Measurements from ENCODE around the gene GALNT2. TPM values are rescaled to one million over a fixed set of nuclear protein-coding genes. Genes with fewer than 3 reads are reported as not detected.

GALNT2 gene
- total RNA-seq, 5 donors from 2014 or later (not counting 1 experiment from before 2014, with no cell fraction given), result 22.2 to 29.7 (median 23.5) TPM

DNA sequence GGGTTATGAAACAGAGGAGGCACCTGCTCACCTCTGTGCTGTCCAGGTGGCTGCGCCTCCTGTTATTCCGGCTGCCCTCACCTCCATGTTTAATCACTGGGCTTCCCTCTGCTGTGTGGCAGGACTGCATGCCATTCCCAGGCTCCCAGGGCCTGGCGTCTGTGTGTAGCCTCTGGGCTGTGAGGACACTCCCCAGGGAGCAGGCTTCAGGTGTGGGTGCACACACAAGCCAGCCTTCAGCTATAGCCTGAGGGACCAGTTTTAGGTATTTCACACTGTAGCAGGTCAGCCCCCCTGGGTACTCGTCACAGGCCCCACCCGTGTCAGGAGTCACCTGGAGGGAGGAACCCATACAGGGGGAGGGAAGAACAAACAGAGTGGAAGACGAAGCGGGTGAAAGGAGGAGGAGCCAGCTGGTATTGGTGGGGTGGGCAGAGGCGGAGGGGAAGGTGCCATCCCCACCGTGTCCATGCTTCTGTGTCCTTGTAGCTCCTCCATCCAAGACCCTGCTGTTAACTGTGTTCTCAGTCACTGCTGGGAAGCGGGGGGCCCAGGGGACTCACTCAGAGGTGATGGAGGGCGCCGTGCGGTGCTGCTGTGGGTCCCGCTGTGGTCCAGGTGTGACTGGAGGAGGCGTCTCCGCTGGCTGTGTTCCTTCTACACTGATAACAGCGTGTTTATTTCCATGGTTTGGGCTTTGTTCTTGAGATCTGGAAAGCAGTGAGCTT, 200.5 kb downstream of the GALNT2 start:
- Histone ChIP-seq H3K27ac (ENCODE audit: low read length) (no peak overlapping the region), H3K4me3 (ENCODE audit: control insufficient read depth in 1 of 2, extremely low read depth in 1 of 2, low read length in 1 of 2) (no peak overlapping the region), H3K4me1 (ENCODE audit: control insufficient read depth in 1 of 2, extremely low read depth in 1 of 2, insufficient read depth in 2 of 2, low read length in 2 of 2) (peaks cover 9 to 20% of the 10 kb centered on the region in 2 experiments), H3K9me3 (no peaks in the 10 kb centered on the region), H3K36me3 (ENCODE audit: control insufficient read depth in 2 of 2, extremely low read depth in 1 of 2, insufficient read depth in 1 of 2, low read length in 1 of 2) (peaks cover 0 to 39% of the 10 kb centered on the region in 2 donors), H3K27me3 (replicated peaks in 1 of 2; ENCODE audit: control insufficient read depth in 2 of 2, extremely low read depth in 1 of 2, insufficient read depth in 2 of 2, low read length in 1 of 2) (no peaks in the 10 kb centered on the region)
- WGBS (ENCODE audit: insufficient coverage), result 85% methylated on average over 11 of the region's 17 CpGs
- Mint-ChIP-seq H3K4me1 (peaks cover 16 to 24% (median 20%) of the 10 kb centered on the region in 3 donors), H3K4me3 (no peak overlapping the region), H3K9me3 (no peaks in the 10 kb centered on the region), H3K36me3 (peaks cover 45% of the 10 kb centered on the region), H3K27ac (peak overlapping the region in 1 of 2 donors; percentile 17), H3K27me3 (no peaks in the 10 kb centered on the region)
- ChIA-PET CTCF (no interaction called here), POLR2A (no interaction called here)
- DNase-seq, result peak in 1 of 35 experiments; percentile 4
- no peak for ATAC-seq (replicated peaks in 1 of 4)

GRCh38 chr1:230268371-230269170, 201.5 kb downstream of the GALNT2 start:
- Histone ChIP-seq H3K4me3 (ENCODE audit: control insufficient read depth in 1 of 2, extremely low read depth in 1 of 2, low read length in 1 of 2) (no peak overlapping the region), H3K36me3 (ENCODE audit: control insufficient read depth in 2 of 2, extremely low read depth in 1 of 2, insufficient read depth in 1 of 2, low read length in 1 of 2) (peaks cover 0 to 30% of the 10 kb centered on the region in 2 donors), H3K4me1 (ENCODE audit: control insufficient read depth in 1 of 2, extremely low read depth in 1 of 2, insufficient read depth in 2 of 2, low read length in 2 of 2) (peaks cover 9 to 24% of the 10 kb centered on the region in 2 experiments), H3K9me3 (no peaks in the 10 kb centered on the region), H3K27ac (ENCODE audit: low read length) (no peak overlapping the region), H3K27me3 (replicated peaks in 1 of 2; ENCODE audit: control insufficient read depth in 2 of 2, extremely low read depth in 1 of 2, insufficient read depth in 2 of 2, low read length in 1 of 2) (no peaks in the 10 kb centered on the region)
- Mint-ChIP-seq H3K27ac (peak overlapping the region in 1 of 2 donors; percentile 11), H3K27me3 (no peaks in the 10 kb centered on the region), H3K4me3 (no peak overlapping the region), H3K9me3 (no peaks in the 10 kb centered on the region), H3K4me1 (peaks cover 27 to 31% (median 28%) of the 10 kb centered on the region in 3 donors), H3K36me3 (peaks cover 36% of the 10 kb centered on the region)
- ATAC-seq (replicated peaks in 1 of 4) (peak in 2 of 4 experiments; percentile 12 to 29), DNase-seq (peak in 1 of 35 experiments; percentile 14)
- CTCF ChIA-PET, result no interaction called here
- POLR2A ChIA-PET, result no interaction called here
- 92% methylated on average over 18 of the region's 19 CpGs for WGBS (ENCODE audit: insufficient coverage)

DNA sequence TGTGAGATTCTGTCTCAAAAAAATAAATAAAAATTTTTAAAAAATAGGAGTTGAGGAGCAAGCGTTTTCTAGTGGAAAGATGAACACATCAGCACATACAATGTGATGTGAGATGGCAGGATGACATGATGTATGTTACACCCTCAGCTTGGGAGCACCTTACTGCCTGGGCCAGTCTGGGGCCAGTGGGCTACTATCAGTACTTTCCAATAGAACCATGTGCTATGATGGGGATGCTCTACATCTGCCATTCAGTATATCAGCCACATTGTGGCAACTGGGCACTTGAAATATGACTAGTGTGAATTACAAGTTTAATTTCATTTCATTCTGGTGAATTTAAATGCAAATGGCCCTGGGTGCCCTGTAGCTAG, 203.1 kb downstream of the GALNT2 start:
- ATAC-seq (replicated peaks in 1 of 4), result no peak
- Mint-ChIP-seq H3K4me3 (peak overlapping the region in 1 of 3 donors; percentile 31), H3K27ac (peak overlapping the region; percentile 65 to 81), H3K36me3 (peaks cover 20% of the 10 kb centered on the region), H3K27me3 (no peaks in the 10 kb centered on the region), H3K4me1 (peaks cover 37 to 39% (median 37%) of the 10 kb centered on the region in 3 donors), H3K9me3 (no peaks in the 10 kb centered on the region)
- ChIA-PET CTCF (interaction anchor here in 1 of 2 donors (0.6 kb wide), 1 partner anchor 253 kb away, joined by 3 read pairs; no protein-coding TSS in a partner anchor), POLR2A (no interaction called here)
- Histone ChIP-seq H3K27ac (ENCODE audit: low read length) (no peak overlapping the region), H3K36me3 (ENCODE audit: control insufficient read depth in 2 of 2, extremely low read depth in 1 of 2, insufficient read depth in 1 of 2, low read length in 1 of 2) (peaks cover 0 to 19% of the 10 kb centered on the region in 2 donors), H3K4me3 (ENCODE audit: control insufficient read depth in 1 of 2, extremely low read depth in 1 of 2, low read length in 1 of 2) (no peak overlapping the region), H3K4me1 (ENCODE audit: control insufficient read depth in 1 of 2, extremely low read depth in 1 of 2, insufficient read depth in 2 of 2, low read length in 2 of 2) (peaks cover 13 to 24% of the 10 kb centered on the region in 2 experiments), H3K9me3 (no peaks in the 10 kb centered on the region), H3K27me3 (replicated peaks in 1 of 2; ENCODE audit: control insufficient read depth in 2 of 2, extremely low read depth in 1 of 2, insufficient read depth in 2 of 2, low read length in 1 of 2) (no peaks in the 10 kb centered on the region)
- no CpG with 5 or more reads among the region's 1 CpG for WGBS (ENCODE audit: insufficient coverage)
- DNase-seq, result no peak

- Mint-ChIP-seq H3K4me1 (peaks cover 37 to 39% (median 37%) of the 10 kb centered on the region in 3 donors), H3K36me3 (peaks cover 16% of the 10 kb centered on the region), H3K27ac (peak overlapping the region; percentile 65 to 81), H3K27me3 (no peaks in the 10 kb centered on the region), H3K4me3 (peak overlapping the region in 1 of 3 donors; percentile 31), H3K9me3 (no peaks in the 10 kb centered on the region)
- WGBS (ENCODE audit: insufficient coverage), result 49% methylated on average over 6 of the region's 14 CpGs
- H3K36me3 ChIP-seq (ENCODE audit: control insufficient read depth in 2 of 2, extremely low read depth in 1 of 2, insufficient read depth in 1 of 2, low read length in 1 of 2), result peaks cover 0 to 14% of the 10 kb centered on the region in 2 donors
- ATAC-seq (replicated peaks in 1 of 4) (peak; percentile 16 to 48 (median 40)), DNase-seq (peak in 1 of 35 experiments; percentile 13)
- H3K4me3 ChIP-seq (ENCODE audit: control insufficient read depth in 1 of 2, extremely low read depth in 1 of 2, low read length in 1 of 2), result no peak overlapping the region
- peaks cover 13 to 24% of the 10 kb centered on the region in 2 experiments for H3K4me1 ChIP-seq (ENCODE audit: control insufficient read depth in 1 of 2, extremely low read depth in 1 of 2, insufficient read depth in 2 of 2, low read length in 2 of 2)
- no peaks in the 10 kb centered on the region for H3K9me3 ChIP-seq
- H3K27ac ChIP-seq (ENCODE audit: low read length), result no peak overlapping the region
- CTCF ChIA-PET, result no interaction called here
- POLR2A ChIA-PET, result no interaction called here
- H3K27me3 ChIP-seq (replicated peaks in 1 of 2; ENCODE audit: control insufficient read depth in 2 of 2, extremely low read depth in 1 of 2, insufficient read depth in 2 of 2, low read length in 1 of 2), result no peaks in the 10 kb centered on the region
These were observed 203.7 kb downstream of the GALNT2 start for GRCh38 chr1:230270559-230271281.

DNA sequence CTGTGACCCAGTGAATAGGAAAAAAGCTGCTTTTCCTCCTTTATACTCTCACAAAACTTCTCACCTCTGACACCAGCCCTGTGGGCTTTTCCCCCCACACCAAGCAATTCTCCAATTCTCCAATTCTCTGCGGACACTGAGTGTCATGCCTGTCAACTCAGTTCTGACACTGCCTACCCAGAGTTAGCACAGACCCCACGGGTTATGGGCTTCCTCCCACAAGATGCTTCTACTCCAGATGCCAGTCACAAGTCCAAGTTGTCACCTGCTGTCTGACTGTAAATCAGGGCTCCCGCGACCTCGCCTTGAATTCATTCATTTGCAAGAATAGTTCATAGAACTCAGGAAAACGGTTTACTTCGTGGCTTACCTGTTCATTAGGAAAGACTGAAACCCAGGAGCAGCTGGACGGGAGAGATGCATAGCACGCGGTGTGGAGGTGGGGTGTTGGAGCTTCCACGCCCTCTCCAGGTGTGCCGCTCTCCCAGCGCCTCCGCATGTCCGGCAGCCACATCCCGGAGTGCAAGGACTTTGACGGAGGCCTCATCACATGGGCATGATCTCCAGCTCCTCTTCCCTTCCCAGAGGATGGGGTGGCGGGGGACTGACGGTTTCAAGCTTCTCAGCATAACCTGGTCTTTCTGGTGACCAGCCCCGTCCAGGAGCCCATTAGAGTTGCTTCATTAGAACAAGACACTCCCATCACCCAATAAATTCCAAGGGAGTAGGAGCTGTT, 204.4 kb downstream of the GALNT2 start:
- CTCF ChIA-PET, result no interaction called here
- peaks cover 0 to 10% of the 10 kb centered on the region in 2 donors for H3K36me3 ChIP-seq (ENCODE audit: control insufficient read depth in 2 of 2, extremely low read depth in 1 of 2, insufficient read depth in 1 of 2, low read length in 1 of 2)
- H3K4me3 ChIP-seq (ENCODE audit: control insufficient read depth in 1 of 2, extremely low read depth in 1 of 2, low read length in 1 of 2), result no peak overlapping the region
- H3K4me1 Mint-ChIP-seq, result peaks cover 37 to 44% (median 38%) of the 10 kb centered on the region in 3 donors
- 88% methylated on average over 13 of the region's 20 CpGs for WGBS (ENCODE audit: insufficient coverage)
- peaks cover 13 to 25% of the 10 kb centered on the region in 2 experiments for H3K4me1 ChIP-seq (ENCODE audit: control insufficient read depth in 1 of 2, extremely low read depth in 1 of 2, insufficient read depth in 2 of 2, low read length in 2 of 2)
- no peaks in the 10 kb centered on the region for H3K9me3 Mint-ChIP-seq
- peak overlapping the region; percentile 50 to 65 for H3K27ac Mint-ChIP-seq
- H3K9me3 ChIP-seq, result no peaks in the 10 kb centered on the region
- POLR2A ChIA-PET, result no interaction called here
- DNase-seq (no peak), ATAC-seq (replicated peaks in 1 of 4) (no peak)
- peaks cover 19% of the 10 kb centered on the region for H3K36me3 Mint-ChIP-seq
- no peaks in the 10 kb centered on the region for H3K27me3 ChIP-seq (replicated peaks in 1 of 2; ENCODE audit: control insufficient read depth in 2 of 2, extremely low read depth in 1 of 2, insufficient read depth in 2 of 2, low read length in 1 of 2)
- no peak overlapping the region for H3K27ac ChIP-seq (ENCODE audit: low read length)
- H3K4me3 Mint-ChIP-seq, result no peak overlapping the region
- no peaks in the 10 kb centered on the region for H3K27me3 Mint-ChIP-seq

Measured in T-cell (primary cell).